ENCODE results near the gene DNM3.

Gene DNM3

GRCh38 chr1:172117800-172118199, 276.5 kb downstream of the DNM3 start:
- no peak overlapping the region for H3K9ac ChIP-seq (ENCODE audit: low read length)
- no peak for DNase-seq (ENCODE audit: low read depth)
- no peaks in the 10 kb centered on the region for H3K36me3 ChIP-seq (ENCODE audit: control insufficient read depth, insufficient read depth, low read length, severe bottlenecking)
- H3K27me3 ChIP-seq (replicated peaks; ENCODE audit: control insufficient read depth, insufficient read depth, low read length): no peaks in the 10 kb centered on the region
- no peaks in the 10 kb centered on the region for H3K4me1 ChIP-seq (ENCODE audit: control insufficient read depth, insufficient read depth, low read length)
- H3K9me3 ChIP-seq (ENCODE audit: control insufficient read depth, low read length): no peaks in the 10 kb centered on the region
- H3K4me3 ChIP-seq (ENCODE audit: low read length): no peak overlapping the region

GRCh38 chr1:172118618-172119017, 277.3 kb downstream of the DNM3 start:
- Histone ChIP-seq H3K36me3 (ENCODE audit: control insufficient read depth, insufficient read depth, low read length, severe bottlenecking) (no peaks in the 10 kb centered on the region), H3K4me1 (ENCODE audit: control insufficient read depth, insufficient read depth, low read length) (no peaks in the 10 kb centered on the region), H3K9ac (ENCODE audit: low read length) (no peak overlapping the region), H3K27me3 (replicated peaks; ENCODE audit: control insufficient read depth, insufficient read depth, low read length) (no peaks in the 10 kb centered on the region), H3K9me3 (ENCODE audit: control insufficient read depth, low read length) (no peaks in the 10 kb centered on the region), H3K4me3 (ENCODE audit: low read length) (no peak overlapping the region)
- no peak for DNase-seq (ENCODE audit: low read depth)

GRCh38 chr1:172119184-172119583, 277.9 kb downstream of the DNM3 start:
- no peaks in the 10 kb centered on the region for H3K36me3 ChIP-seq (ENCODE audit: control insufficient read depth, insufficient read depth, low read length, severe bottlenecking)
- no peaks in the 10 kb centered on the region for H3K27me3 ChIP-seq (replicated peaks; ENCODE audit: control insufficient read depth, insufficient read depth, low read length)
- H3K9ac ChIP-seq (ENCODE audit: low read length): no peak overlapping the region
- DNase-seq (ENCODE audit: low read depth): no peak
- H3K4me1 ChIP-seq (ENCODE audit: control insufficient read depth, insufficient read depth, low read length): no peaks in the 10 kb centered on the region
- no peak overlapping the region for H3K4me3 ChIP-seq (ENCODE audit: low read length)
- no peaks in the 10 kb centered on the region for H3K9me3 ChIP-seq (ENCODE audit: control insufficient read depth, low read length)

GRCh38 chr1:172120381-172120780, 279.1 kb downstream of the DNM3 start:
- no peaks in the 10 kb centered on the region for H3K9me3 ChIP-seq (ENCODE audit: control insufficient read depth, low read length)
- H3K27me3 ChIP-seq (replicated peaks; ENCODE audit: control insufficient read depth, insufficient read depth, low read length): no peaks in the 10 kb centered on the region
- DNase-seq (ENCODE audit: low read depth): no peak
- H3K36me3 ChIP-seq (ENCODE audit: control insufficient read depth, insufficient read depth, low read length, severe bottlenecking): no peaks in the 10 kb centered on the region
- no peak overlapping the region for H3K4me3 ChIP-seq (ENCODE audit: low read length)
- H3K9ac ChIP-seq (ENCODE audit: low read length): no peak overlapping the region
- H3K4me1 ChIP-seq (ENCODE audit: control insufficient read depth, insufficient read depth, low read length): no peaks in the 10 kb centered on the region

- Histone ChIP-seq H3K27me3 (replicated peaks; ENCODE audit: control insufficient read depth, insufficient read depth, low read length) (no peaks in the 10 kb centered on the region), H3K9ac (ENCODE audit: low read length) (no peak overlapping the region), H3K9me3 (ENCODE audit: control insufficient read depth, low read length) (no peaks in the 10 kb centered on the region), H3K4me3 (ENCODE audit: low read length) (no peak overlapping the region), H3K4me1 (ENCODE audit: control insufficient read depth, insufficient read depth, low read length) (no peaks in the 10 kb centered on the region), H3K36me3 (ENCODE audit: control insufficient read depth, insufficient read depth, low read length, severe bottlenecking) (no peaks in the 10 kb centered on the region)
- no peak for DNase-seq (ENCODE audit: low read depth)
Observed at GRCh38 chr1:172121081-172121717, 279.9 kb downstream of the DNM3 start.

- no peak overlapping the region for H3K9ac ChIP-seq (ENCODE audit: low read length)
Observed at GRCh38 chr1:172122381-172122780, 281.1 kb downstream of the DNM3 start.

GRCh38 chr1:172125250-172125649, 284.0 kb downstream of the DNM3 start:
- Histone ChIP-seq H3K9ac (ENCODE audit: low read length) (no peak overlapping the region), H3K4me3 (ENCODE audit: low read length) (no peak overlapping the region), H3K27me3 (replicated peaks; ENCODE audit: control insufficient read depth, insufficient read depth, low read length) (no peaks in the 10 kb centered on the region), H3K9me3 (ENCODE audit: control insufficient read depth, low read length) (no peaks in the 10 kb centered on the region), H3K36me3 (ENCODE audit: control insufficient read depth, insufficient read depth, low read length, severe bottlenecking) (no peaks in the 10 kb centered on the region), H3K4me1 (ENCODE audit: control insufficient read depth, insufficient read depth, low read length) (no peaks in the 10 kb centered on the region)
- no peak for DNase-seq (ENCODE audit: low read depth)

More at GRCh38 chr1:172122381-172122780, 281.1 kb downstream of the DNM3 start:
- H3K27me3 ChIP-seq (replicated peaks; ENCODE audit: control insufficient read depth, insufficient read depth, low read length): no peaks in the 10 kb centered on the region
- no peaks in the 10 kb centered on the region for H3K36me3 ChIP-seq (ENCODE audit: control insufficient read depth, insufficient read depth, low read length, severe bottlenecking)
- H3K9me3 ChIP-seq (ENCODE audit: control insufficient read depth, low read length): no peaks in the 10 kb centered on the region
- no peak for DNase-seq (ENCODE audit: low read depth)
- H3K4me1 ChIP-seq (ENCODE audit: control insufficient read depth, insufficient read depth, low read length): no peaks in the 10 kb centered on the region
- no peak overlapping the region for H3K4me3 ChIP-seq (ENCODE audit: low read length)

GRCh38 chr1:172125812-172126430, 284.6 kb downstream of the DNM3 start:
- Histone ChIP-seq H3K4me3 (ENCODE audit: low read length) (no peak overlapping the region), H3K36me3 (ENCODE audit: control insufficient read depth, insufficient read depth, low read length, severe bottlenecking) (no peaks in the 10 kb centered on the region), H3K27me3 (replicated peaks; ENCODE audit: control insufficient read depth, insufficient read depth, low read length) (no peaks in the 10 kb centered on the region), H3K9ac (ENCODE audit: low read length) (no peak overlapping the region), H3K9me3 (ENCODE audit: control insufficient read depth, low read length) (no peaks in the 10 kb centered on the region), H3K4me1 (ENCODE audit: control insufficient read depth, insufficient read depth, low read length) (no peaks in the 10 kb centered on the region)
- DNase-seq (ENCODE audit: low read depth): no peak

GRCh38 chr1:172132836-172133235, 291.5 kb downstream of the DNM3 start:
- Histone ChIP-seq H3K9ac (ENCODE audit: low read length) (no peak overlapping the region), H3K9me3 (ENCODE audit: control insufficient read depth, low read length) (no peaks in the 10 kb centered on the region), H3K4me1 (ENCODE audit: control insufficient read depth, insufficient read depth, low read length) (peaks cover 19% of the 10 kb centered on the region), H3K36me3 (ENCODE audit: control insufficient read depth, insufficient read depth, low read length, severe bottlenecking) (no peaks in the 10 kb centered on the region), H3K4me3 (ENCODE audit: low read length) (no peak overlapping the region), H3K27me3 (replicated peaks; ENCODE audit: control insufficient read depth, insufficient read depth, low read length) (no peaks in the 10 kb centered on the region)
- DNase-seq (ENCODE audit: low read depth): no peak

GRCh38 chr1:172134087-172134731, 292.9 kb downstream of the DNM3 start:
- DNase-seq (ENCODE audit: low read depth): no peak
- Histone ChIP-seq H3K4me3 (ENCODE audit: low read length) (no peak overlapping the region), H3K36me3 (ENCODE audit: control insufficient read depth, insufficient read depth, low read length, severe bottlenecking) (peaks cover 10% of the 10 kb centered on the region), H3K27me3 (replicated peaks; ENCODE audit: control insufficient read depth, insufficient read depth, low read length) (no peaks in the 10 kb centered on the region), H3K9me3 (ENCODE audit: control insufficient read depth, low read length) (no peaks in the 10 kb centered on the region), H3K9ac (ENCODE audit: low read length) (no peak overlapping the region), H3K4me1 (ENCODE audit: control insufficient read depth, insufficient read depth, low read length) (peaks cover 32% of the 10 kb centered on the region)

- DNase-seq (ENCODE audit: low read depth): peak; percentile 40
- Histone ChIP-seq H3K27me3 (replicated peaks; ENCODE audit: control insufficient read depth, insufficient read depth, low read length) (no peaks in the 10 kb centered on the region), H3K4me3 (ENCODE audit: low read length) (no peak overlapping the region), H3K36me3 (ENCODE audit: control insufficient read depth, insufficient read depth, low read length, severe bottlenecking) (peaks cover 20% of the 10 kb centered on the region), H3K9me3 (ENCODE audit: control insufficient read depth, low read length) (no peaks in the 10 kb centered on the region), H3K4me1 (ENCODE audit: control insufficient read depth, insufficient read depth, low read length) (peaks cover 41% of the 10 kb centered on the region), H3K9ac (ENCODE audit: low read length) (peak overlapping the region; percentile 65)
Observed at GRCh38 chr1:172135076-172135672, 293.9 kb downstream of the DNM3 start.

Measured in adipocyte (in vitro differentiated cells).